Stimulated activated CD8-positive, alpha-beta memory T cell treated with anti-CD3 and anti-CD28 coated beads, Interleukin-7, amount 100 ng/mL, for 48 hours (primary cell): Measurements from ENCODE around the gene NLN.
"Not testable (repeated sequence)": the region's sequence is repeated elsewhere in the genome, so short reads cannot be mapped to it uniquely, and the experiment has no call there.

ENCODE experiments used
- DNase-seq, 2 donors: peaks; one replicate each; pipeline ENCODE4 v3.0.0-alpha.2; 2020; ENCODE audit warnings: low read depth in 1 of 2; ENCODE audit errors: extremely low read depth in 1 of 2

Gene NLN

DNA sequence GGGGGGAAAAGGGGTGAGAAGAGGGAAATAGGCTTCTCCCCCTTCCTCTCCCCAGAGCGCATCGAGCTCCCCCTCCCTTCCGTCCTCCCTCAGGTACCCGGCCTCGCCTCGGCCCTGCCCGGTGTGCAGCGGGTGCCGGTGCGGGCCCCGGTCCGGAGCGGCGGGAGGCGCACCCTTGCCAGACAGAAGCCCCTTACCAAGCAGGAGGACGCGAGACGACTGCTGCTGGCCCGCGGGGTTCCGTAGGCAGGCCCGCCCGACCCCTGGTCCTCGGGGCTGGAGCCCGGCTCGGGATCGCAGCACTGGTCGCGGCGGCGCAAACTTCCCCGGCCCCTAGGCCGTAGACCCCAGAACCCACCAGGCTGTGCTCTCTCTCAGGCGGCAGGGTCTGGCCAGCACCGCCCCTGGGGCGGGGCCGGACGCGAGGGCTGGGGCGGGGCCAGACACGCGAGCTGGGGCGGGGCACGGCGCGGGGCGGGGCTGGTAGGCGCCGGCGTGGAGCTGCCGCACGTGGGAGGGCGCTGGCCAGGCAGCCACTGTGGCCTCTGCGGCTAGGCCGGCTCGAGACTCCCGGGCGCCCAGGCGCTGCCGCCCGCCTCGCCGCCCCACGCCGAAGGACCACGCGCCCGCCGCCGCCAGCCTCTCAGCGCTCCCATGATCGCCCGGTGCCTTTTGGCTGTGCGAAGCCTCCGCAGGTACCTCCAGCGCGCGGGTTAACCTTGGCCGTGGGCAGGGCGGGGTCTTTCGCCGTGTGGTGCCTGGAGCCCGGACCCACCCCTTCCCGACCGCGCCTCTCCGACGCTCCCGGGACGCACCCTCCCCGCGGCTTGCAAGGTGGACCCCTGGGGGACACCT lies at the start of gene NLN, which contains the start of gene SGTB:
NLN (plus strand) TSS at position 486 of the 855 bp plus-strand sequence; CDS start at position 655, 169 bp downstream.
SGTB (minus strand) TSS at position 390 of the 855 bp plus-strand sequence. CDS start 1,302 bp downstream, outside the sequence.
- DNase-seq: peak; percentile 60 to 72

DNA sequence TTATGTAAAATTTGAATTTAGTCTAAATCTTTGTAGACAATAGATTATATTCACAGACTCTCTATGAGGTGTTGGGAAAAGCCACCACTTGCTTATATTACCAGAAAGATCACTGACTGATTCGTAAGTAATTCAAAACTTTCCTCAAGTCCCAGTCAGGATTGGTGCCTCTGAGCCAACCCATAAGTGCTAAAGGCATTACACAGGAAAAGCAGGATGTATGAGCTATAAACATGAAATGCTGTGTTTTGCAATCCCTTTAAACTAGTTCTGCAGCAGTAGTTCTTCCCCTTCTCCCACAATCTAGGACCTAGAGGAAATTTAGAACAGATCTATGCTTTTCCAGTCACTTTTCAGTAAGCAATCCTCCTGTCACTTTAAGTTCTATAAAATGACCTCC lies 49.2 kb upstream of the NLN start:
- DNase-seq: no peak

GRCh38 chr5:65674749-65675148 lies 47.3 kb upstream of the NLN start:
- no peak for DNase-seq

DNA sequence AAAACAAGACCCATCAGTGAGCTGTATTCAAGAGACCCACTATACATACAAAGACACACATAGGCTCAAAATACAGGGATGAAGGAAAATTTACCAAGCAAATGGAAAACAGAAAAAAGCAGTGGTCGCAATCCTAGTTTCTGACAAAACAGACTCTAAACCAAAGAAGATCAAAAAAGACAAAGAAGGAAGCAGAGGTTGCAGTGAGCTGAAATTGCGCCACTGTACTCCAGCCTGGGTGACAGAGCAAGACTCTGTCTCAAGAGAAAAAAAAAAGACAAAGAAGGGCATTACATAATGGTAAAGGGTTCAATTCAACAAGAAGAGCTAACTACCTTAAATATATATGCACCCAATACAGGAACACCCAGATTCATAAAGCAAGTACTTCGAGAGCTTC lies 45.9 kb upstream of the NLN start:
- not testable (repeated sequence) for DNase-seq

GRCh38 chr5:65682148-65682547 lies 39.9 kb upstream of the NLN start:
- no peak for DNase-seq

- DNase-seq: no peak
These were observed 28.9 kb upstream of the NLN start for GRCh38 chr5:65693121-65693520.

- no peak for DNase-seq
These were observed 26.7 kb upstream of the NLN start for GRCh38 chr5:65695162-65695755.

- no peak for DNase-seq
These were observed 26.1 kb upstream of the NLN start for GRCh38 chr5:65695896-65696295.

DNA sequence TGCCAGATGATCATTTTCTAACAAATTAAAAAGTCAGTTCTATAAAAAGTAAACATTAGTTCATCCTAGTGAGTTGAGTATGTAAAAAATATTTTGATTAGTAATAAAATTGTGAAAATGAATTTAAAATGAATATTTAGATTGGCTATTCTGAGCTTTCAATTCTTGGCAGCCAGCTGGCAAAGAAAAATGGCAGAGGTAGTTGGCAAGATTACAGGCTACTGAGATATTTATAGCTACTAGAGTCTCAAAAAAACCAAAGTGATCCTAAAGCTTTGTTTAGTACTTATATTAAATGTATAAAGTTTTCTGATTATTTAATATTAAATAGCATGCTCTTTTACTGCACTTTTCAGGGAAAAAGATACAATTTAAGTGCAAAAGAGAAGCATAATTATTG lies 25.1 kb upstream of the NLN start:
- DNase-seq: no peak

GRCh38 chr5:65699338-65699737 lies 22.7 kb upstream of the NLN start:
- no peak for DNase-seq

DNA sequence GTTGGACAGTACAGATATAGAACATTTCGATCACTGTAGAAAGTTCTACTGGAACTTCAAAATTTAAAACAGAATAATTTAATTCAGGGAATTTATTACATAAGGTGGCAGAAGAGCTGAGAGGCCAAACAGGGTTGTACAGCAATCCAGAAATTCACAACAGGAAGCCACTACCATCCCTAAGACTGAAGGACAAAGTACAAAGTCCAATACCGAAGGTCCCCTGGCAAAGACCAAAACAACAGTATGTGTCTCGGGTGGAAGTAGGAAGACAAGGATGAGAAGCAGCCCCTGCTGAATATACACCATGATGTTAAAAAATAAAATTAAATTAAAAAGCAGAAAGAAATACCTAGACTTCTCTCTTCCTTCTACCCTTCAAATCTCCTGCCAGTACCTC lies 20.0 kb upstream of the NLN start:
- DNase-seq: no peak

DNA sequence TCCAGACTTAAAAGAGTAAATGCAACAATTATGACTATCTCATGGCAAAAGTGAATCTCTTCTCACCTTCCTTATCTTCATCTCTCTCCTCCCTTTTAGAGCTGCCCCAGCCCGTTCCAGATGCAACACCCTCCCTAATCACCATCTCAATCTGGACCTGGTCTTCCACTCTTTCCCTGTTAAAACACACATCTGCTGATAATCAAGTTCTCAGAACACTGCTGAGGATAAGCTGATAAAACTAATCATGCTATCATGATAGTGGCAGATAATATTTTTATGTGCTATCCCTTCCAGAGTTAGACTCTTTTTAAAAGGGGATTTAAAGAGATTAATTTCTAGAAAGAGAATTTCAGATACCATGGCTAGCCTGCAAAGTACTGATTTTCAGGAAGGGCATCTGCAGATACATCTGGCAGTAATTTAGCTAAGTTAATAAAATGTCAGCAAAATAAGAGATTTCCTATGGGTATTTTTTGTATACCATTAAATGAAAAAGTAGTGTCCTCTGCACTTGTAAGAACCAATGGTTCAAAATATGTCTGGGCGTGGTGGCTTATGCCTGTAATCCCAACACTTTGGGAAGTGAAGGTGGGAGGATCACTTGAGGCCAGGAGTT lies 17.3 kb upstream of the NLN start:
- DNase-seq: no peak

DNA sequence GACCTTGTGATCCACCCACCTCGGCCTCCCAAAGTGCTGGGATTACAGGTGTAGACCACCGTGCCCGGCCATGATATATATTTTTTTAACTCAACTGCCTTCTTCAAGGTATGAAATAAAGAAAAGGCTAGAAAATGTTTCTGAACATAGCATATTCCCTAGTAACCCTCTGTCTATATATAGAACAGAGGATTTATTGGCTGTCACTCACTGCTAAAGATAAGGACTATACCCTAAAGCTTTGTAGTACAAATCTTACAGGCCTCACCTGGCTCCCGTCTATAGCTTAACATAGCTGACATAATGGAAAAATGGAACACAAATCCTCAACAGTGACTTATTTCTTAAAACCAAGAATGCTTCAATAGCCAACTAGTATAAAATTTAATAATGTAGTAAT lies 14.3 kb upstream of the NLN start:
- no peak for DNase-seq

- DNase-seq: no peak
These were observed 13.9 kb upstream of the NLN start for GRCh38 chr5:65708145-65708544.

DNA sequence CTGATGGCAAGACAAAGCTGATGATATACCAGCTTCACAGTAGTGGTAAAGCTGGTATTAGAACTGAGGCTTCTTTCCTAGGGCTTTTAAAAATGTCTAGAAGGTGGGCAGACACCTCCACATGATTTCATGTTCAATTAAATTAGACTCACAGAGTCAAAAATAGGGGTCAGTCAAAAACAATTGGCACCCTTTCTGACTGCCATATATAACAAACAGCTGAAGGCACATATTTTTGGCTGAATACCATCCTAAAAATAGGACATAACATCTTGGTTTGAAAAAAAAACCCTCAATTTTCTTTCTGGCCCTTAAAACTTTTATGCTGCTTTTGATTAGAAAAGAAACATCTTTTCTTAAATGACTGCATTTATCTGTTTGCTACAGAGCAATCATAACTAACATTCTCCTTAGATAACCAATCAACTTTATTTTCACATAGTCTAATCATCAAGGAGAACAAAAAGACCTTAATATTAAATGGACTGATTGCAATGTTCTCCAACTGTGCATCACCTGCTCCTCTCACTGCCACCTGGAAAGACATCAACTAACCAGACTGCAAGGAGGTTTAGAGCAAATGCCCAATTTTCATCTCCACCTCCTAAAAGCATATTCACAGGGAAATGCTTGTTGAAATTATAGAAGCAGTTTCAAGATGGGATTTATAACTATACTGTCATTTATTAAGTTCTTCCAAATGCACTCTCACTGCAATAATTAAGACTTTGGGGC lies 3.3 kb upstream of the NLN start:
- no peak for DNase-seq

DNA sequence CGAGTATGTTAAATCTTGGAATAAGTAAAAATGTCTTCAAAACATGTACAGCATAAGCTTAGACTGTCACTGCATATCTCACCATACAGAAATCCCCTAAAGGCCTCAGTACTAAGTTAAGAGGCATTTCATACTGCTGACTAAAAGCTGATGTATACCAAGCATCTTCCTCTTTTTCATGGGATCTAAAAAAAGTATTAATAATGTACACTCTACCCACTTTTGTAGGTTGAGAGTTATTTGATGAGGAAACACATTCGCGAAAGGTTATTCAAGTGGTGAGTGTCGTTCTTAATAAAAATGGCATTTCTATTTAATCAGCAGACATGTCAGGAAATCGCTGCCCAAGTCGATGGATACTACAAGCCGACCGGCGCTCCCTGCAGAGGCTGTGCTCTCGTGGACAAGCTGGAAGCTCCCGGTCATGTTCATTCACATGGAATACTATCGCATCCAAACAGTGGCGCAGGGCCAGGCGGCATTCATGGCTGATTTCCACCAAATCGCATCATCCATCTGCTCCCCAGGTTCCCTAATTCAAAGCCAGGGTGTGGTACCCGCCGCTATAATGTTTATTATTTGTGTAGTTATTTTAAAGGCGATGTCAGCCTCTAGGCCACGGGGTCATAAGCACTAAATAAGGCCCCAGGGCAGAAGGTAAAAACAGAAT lies 820 bp upstream of the NLN start:
- no peak for DNase-seq

DNA sequence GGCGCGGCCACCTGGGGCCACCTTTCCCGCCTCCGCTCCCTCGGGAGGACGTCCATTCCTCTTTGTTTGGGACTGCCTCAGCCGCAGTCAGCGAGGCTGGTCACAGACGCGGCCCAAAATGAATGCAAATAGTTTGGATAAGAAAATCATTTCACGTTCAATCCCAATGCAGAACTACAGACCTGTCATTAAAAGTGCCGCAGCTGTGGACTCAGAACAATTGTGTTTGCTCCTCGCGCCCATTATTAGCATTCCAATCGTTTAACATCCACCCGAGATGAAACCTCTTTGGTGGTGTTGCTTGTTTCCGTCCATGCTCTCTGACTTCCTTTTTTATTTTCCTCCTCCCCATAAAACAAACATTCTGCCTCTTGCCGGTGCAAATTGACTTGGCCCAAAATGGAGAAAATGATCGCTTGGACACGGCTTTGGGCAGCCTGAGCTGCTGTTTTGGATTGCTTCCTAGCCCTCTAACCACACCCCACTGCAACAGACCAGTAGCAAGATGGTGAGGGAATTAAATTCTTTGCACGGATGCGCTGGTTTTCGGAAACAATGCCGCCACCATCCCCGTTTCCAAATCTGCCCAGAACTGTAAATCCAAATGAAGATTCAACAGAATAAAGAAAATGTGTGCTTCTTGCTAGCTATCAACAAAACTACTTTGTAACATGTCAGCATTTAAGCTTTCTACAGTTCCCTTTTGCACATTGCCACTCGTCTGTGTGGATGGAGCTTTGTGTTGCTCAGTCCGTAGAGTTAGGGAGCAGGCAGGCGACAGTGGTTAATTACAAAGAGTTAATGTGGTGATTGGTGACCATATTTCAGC lies 784 bp downstream of the NLN start:
- no peak for DNase-seq

DNA sequence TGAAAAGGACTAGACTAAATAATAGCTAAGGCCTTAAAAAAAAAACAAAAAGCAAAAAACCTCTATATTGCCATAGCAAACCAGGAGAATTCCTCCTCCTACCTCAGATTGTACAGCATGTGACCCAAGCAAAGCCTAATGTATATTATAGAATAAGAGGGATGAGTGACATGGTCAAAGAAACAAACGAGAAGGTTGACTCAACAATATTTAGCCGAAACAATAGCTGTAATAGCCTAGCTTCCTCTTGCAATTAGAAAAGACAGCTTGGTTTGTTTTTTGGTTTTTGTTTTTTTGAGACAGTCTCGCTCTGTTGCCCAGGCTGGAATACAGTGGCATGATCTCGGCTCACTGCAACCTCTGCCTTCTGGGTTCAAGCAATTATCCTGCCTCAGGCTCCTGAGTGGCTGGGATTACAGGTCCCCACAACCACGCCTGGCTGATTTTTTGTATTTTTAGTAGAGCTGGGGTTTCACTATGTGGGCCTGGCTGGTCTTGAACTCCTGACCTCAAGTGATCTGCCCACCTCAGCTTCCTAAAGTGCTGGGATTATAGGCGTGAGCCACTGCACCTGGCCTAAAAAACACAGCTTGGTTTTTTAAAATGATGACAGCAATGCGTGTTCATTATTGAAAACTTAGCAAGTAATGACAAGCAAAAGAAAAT lies 5.6 kb downstream of the NLN start:
- no peak for DNase-seq

DNA sequence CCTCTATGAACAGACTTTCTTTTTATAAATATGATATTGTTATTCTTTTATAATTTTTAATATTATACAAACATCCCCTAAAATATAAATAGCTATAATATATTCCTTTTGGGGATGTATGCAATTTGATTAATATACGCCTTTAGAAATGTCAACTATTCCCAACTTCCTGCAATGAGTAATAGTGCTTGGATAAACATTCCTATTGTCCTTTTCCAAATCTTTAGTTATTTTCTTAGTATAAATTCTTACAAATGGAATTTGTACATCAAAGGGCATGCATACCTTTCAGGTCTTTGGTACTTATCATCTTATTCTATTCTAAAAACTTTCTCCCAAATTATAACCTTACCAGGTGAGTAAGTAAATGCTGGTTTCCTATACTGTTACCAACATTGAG lies 6.2 kb downstream of the NLN start:
- DNase-seq: no peak
